ENCODE data around the gene TBC1D3I.
"Not testable (repeated sequence)": the region's sequence is repeated elsewhere in the genome, so short reads cannot be mapped to it uniquely, and the experiment has no call there.

TBC1D3I gene

DNA sequence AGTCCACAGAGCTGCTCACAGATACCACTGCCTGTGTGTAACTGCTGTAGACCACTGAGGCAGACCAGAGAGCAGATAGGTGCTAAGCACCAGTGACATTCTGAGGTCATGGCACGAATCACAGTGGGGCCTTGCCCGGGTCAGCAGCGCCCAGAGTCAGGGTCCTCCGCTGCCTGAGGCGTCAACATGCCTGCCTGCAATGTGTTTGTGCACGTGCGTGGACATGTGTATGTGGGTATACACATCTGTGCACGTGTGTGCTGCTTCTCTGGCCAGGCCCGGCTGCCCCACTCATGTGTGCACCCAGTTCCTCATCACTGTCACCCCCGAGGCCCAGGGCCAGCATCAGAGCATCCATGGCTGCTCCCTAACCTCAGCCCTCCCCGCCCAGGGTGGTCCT lies at the start of gene TBC1D3I:
Gene TBC1D3I, minus strand, starts transcription at position 101 of the 400 bp plus-strand sequence. CDS start 1,585 bp downstream, outside the sequence.
- POLR2A ChIA-PET, result not testable (repeated sequence)

DNA sequence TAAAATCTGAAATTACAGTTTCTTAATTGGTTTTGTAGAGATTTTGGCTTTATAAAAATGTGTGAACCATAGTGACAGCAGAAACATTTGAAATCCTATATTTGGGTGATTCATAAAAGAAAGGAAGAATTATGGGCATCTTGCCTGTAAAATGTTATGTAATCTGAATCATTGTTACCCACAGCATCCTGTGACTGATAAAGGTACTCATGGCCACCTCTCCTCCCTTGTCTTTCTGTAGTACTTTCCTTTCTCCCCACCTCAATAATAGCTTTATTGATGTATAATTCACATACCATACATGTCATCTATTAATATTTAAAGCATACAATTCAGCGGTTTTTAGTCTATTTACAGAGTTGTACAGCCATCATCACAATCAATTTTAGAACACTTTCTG lies 30.8 kb upstream of the TBC1D3I start:
- POLR2A ChIA-PET; H3K4me3 ChIP-seq (ENCODE audit: low read depth, low read length); DNase-seq (ENCODE audit: low read depth, low spot score); CTCF ChIA-PET: not testable (repeated sequence)

More for the DNA sequence above, at the start of gene TBC1D3I:
- H3K4me3 ChIP-seq (ENCODE audit: low read depth, low read length); CTCF ChIA-PET; DNase-seq (ENCODE audit: low read depth, low spot score): not testable (repeated sequence)

- DNase-seq (ENCODE audit: low read depth, low spot score); H3K4me3 ChIP-seq (ENCODE audit: low read depth, low read length); CTCF ChIA-PET; POLR2A ChIA-PET: not testable (repeated sequence)
These were observed 25.7 kb upstream of the TBC1D3I start for GRCh38 chr17:36289965-36290612.

- CTCF ChIA-PET; H3K4me3 ChIP-seq (ENCODE audit: low read depth, low read length); POLR2A ChIA-PET; DNase-seq (ENCODE audit: low read depth, low spot score): not testable (repeated sequence)
These were observed 19.8 kb upstream of the TBC1D3I start for GRCh38 chr17:36284219-36284618.

DNA sequence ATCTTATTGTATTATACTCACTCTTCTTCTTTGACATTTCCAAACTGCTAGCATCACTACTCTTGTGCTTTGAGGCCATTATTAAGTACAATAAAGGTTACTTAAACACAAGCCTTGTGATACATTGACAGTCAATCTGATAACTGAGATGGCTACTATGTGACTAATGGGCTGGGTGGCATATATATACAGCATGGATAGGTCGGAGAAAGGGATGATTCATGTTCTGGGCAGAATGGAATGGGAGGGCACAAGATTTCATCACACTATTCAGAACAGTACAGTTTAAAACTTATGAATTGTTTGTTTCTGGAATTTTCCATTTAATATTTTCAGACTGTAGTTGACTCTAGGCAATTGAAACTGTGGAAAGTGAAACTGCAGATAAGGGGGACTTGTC lies 18.9 kb upstream of the TBC1D3I start:
- DNase-seq (ENCODE audit: low read depth, low spot score); POLR2A ChIA-PET; H3K4me3 ChIP-seq (ENCODE audit: low read depth, low read length); CTCF ChIA-PET: not testable (repeated sequence)

GRCh38 chr17:36242046-36242445 lies 22.3 kb downstream of the TBC1D3I start:
- DNase-seq (ENCODE audit: low read depth, low spot score); CTCF ChIA-PET; H3K4me3 ChIP-seq (ENCODE audit: low read depth, low read length); POLR2A ChIA-PET: not testable (repeated sequence)

DNA sequence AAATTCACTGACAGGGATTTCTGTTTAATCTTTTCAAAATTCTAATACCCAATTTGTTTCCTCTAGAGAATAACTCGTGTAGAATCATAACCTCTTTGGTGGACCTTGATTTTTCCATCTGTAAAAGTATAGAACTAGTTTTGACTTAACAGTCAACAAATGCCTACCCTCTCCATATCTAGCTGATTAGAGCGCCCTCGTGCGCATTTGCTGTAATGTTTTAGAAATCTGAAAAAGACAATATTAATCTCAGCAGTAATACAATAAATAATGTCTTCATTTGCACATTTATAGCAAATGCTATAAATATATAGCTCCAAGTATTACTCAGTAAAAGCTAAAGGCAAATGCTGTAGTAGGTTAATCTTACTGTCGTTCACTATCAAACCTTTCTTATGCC lies 34.7 kb downstream of the TBC1D3I start:
- POLR2A ChIA-PET; DNase-seq (ENCODE audit: low read depth, low spot score); H3K4me3 ChIP-seq (ENCODE audit: low read depth, low read length); CTCF ChIA-PET: not testable (repeated sequence)

GRCh38 chr17:36222967-36223366 lies 41.4 kb downstream of the TBC1D3I start:
- H3K4me3 ChIP-seq (ENCODE audit: low read depth, low read length); DNase-seq (ENCODE audit: low read depth, low spot score); CTCF ChIA-PET; POLR2A ChIA-PET: not testable (repeated sequence)

- H3K4me3 ChIP-seq (ENCODE audit: low read depth, low read length); DNase-seq (ENCODE audit: low read depth, low spot score); POLR2A ChIA-PET; CTCF ChIA-PET: not testable (repeated sequence)
These were observed 42.7 kb downstream of the TBC1D3I start for GRCh38 chr17:36221581-36222100.

DNA sequence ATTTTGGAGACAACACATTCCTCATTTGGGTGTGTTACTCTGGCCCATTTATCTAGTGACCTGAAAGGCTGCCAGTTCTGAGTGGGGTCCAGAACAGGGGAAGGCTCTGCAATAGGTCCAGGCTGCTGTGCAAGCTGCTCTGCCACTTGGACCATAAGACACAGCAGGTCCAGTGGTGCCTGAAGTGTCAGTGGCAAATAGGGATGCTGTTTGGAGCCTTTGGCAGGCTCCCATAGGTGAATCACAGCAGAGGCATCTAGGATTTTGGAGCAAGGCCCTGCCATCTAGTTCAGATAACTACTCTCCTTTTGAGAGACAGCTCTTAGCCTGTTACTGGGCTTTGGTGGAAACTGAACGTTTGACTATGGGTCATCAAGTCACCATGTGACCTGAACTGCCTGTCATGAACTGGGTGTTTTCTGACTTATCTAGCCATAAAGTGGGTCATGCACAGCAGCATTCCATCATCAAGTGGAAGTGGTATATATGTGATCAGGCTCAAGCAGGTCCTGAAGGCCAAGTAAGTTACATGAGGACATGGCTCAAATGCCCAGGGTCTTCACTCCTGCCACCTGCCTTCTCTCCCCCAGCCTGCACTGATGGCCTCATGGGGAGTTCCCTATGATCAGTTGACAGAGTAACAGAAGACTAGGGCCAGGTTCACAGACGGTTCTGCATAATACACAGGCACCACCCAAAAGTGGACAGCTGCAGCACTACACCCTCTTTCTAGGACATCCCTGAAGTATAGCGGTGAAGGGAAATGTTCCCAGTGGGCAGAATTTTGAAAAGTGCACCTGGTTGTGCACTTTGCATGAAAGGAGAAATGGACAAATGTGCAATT lies 43.4 kb downstream of the TBC1D3I start:
- POLR2A ChIA-PET; DNase-seq (ENCODE audit: low read depth, low spot score); CTCF ChIA-PET; H3K4me3 ChIP-seq (ENCODE audit: low read depth, low read length): not testable (repeated sequence)

- DNase-seq (ENCODE audit: low read depth, low spot score); CTCF ChIA-PET; POLR2A ChIA-PET; H3K4me3 ChIP-seq (ENCODE audit: low read depth, low read length): not testable (repeated sequence)
These were observed 44.8 kb downstream of the TBC1D3I start for GRCh38 chr17:36219556-36219955.

- DNase-seq (ENCODE audit: low read depth, low spot score); POLR2A ChIA-PET; H3K4me3 ChIP-seq (ENCODE audit: low read depth, low read length); CTCF ChIA-PET: not testable (repeated sequence)
These were observed 48.7 kb downstream of the TBC1D3I start for GRCh38 chr17:36215406-36216308.

All from AG04449 (cell line).